Measurements from ENCODE around the gene GIPC1.

DNA sequence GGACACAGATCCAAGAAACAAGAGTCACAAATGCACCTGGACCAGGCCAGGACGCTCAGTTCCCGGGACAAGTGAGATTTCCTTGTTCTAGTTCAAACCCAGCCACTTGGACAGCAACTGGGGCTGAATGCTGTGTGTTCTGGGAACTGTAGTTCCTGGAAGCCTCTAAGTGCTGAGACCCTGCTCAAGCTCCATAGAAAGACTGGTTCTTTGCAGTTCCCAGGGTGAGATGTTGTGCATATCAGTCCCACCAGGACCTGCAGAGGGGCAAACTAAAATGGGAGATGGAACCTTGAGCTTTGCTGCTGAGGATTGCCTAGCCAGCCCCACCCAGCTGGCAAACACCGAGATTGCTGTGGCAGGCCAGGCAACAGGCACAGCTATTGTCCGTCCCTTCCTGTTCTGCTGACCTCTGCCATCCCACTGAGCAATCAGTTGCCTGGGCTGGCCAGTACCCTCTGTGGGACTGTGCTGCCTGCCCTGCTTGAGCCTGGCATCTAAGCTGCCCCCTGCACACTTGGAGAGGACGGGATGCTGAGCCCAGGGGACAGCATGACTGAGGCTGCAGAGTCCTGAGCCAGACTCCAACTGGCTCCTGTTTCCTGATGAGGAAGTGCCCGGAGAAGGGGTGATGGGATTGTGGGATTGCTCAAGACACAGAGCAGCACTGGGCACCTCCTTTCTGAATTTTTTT lies 1.4 kb upstream of the GIPC1 start:
- no peak for TF ChIP-seq EZH2 (IDR thresholded peaks at IDR 0.05; ENCODE audit: low read depth)
- TF ChIP-seq, protein P1, sequence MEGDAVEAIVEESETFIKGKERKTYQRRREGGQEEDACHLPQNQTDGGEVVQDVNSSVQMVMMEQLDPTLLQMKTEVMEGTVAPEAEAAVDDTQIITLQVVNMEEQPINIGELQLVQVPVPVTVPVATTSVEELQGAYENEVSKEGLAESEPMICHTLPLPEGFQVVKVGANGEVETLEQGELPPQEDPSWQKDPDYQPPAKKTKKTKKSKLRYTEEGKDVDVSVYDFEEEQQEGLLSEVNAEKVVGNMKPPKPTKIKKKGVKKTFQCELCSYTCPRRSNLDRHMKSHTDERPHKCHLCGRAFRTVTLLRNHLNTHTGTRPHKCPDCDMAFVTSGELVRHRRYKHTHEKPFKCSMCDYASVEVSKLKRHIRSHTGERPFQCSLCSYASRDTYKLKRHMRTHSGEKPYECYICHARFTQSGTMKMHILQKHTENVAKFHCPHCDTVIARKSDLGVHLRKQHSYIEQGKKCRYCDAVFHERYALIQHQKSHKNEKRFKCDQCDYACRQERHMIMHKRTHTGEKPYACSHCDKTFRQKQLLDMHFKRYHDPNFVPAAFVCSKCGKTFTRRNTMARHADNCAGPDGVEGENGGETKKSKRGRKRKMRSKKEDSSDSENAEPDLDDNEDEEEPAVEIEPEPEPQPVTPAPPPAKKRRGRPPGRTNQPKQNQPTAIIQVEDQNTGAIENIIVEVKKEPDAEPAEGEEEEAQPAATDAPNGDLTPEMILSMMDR (conservative IDR thresholded peaks at IDR 0.05) = no peak

All from PC-9 (cell line).